ENCODE measurements around the gene BAMBI. TPM values are rescaled to one million over a fixed set of nuclear protein-coding genes. Genes with fewer than 3 reads are reported as not detected.

Gene BAMBI
- total and polyA plus RNA-seq, 9 donors = 28.6 to 138 (median 62.3) TPM

DNA sequence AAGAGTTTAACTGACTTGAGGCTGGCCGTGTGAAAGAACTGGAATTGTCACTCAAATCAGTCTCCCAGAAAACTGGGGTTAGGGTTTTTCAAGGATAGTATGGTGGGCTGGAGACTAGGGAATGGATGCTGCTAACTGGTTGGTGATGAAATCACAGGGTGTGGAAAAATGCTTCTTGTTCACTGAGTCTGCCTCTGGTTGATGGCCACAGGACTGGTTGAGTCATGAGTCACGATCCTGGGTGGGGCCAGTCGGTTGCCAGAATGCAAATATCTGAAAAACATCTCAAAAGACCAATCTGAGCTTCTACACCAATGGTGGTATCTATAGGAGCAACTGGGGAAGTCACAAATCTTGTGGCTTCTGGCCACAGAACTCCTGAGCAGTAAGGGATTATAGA, 16.3 kb upstream of the BAMBI start:
- Histone ChIP-seq H3K27ac (no peak overlapping the region), H3K4me3 (no peak overlapping the region), H3K36me3 (no peaks in the 10 kb centered on the region), H3K4me1 (ENCODE audit: insufficient read depth) (peaks cover 5% of the 10 kb centered on the region), H3K9me3 (no peaks in the 10 kb centered on the region), H3K27me3 (no peaks in the 10 kb centered on the region)
- no peak for TF ChIP-seq POLR2A (IDR thresholded peaks at IDR 0.05)
- no peak for TF ChIP-seq EP300 (IDR thresholded peaks at IDR 0.05)
- no peak for TF ChIP-seq CTCF (IDR thresholded peaks at IDR 0.05)
- intact Hi-C loops (cut with DNase I) = loop anchor here (5.0 to 10.0 kb wide), 4 partner anchors 474 to 784 kb away; no protein-coding TSS in a partner anchor
- 43 to 46% (median 45%) methylated on average over 3 of the region's 3 CpGs for WGBS, 3 donors
- DNase-seq = peak in 1 of 5 donors; percentile 50

- TF ChIP-seq CTCF (IDR thresholded peaks at IDR 0.05) = peak; percentile 88 to 94 (median 92)
- no peak for TF ChIP-seq EP300 (IDR thresholded peaks at IDR 0.05)
- Histone ChIP-seq H3K4me1 (ENCODE audit: insufficient read depth) (peaks cover 5% of the 10 kb centered on the region), H3K27me3 (no peaks in the 10 kb centered on the region), H3K27ac (peak overlapping the region in 1 of 2 donors; percentile 36), H3K36me3 (no peaks in the 10 kb centered on the region), H3K4me3 (no peak overlapping the region), H3K9me3 (no peaks in the 10 kb centered on the region)
- intact Hi-C loops (cut with DNase I) = loop anchor here (5.0 to 10.0 kb wide), 4 partner anchors 471 to 781 kb away; no protein-coding TSS in a partner anchor
- peak; percentile 83 to 90 (median 87) for DNase-seq
- WGBS, 3 donors = 1 to 3% (median 1%) methylated on average over 9 of the region's 9 CpGs
These were observed 13.5 kb upstream of the BAMBI start for GRCh38 chr10:28663576-28664368.

DNA sequence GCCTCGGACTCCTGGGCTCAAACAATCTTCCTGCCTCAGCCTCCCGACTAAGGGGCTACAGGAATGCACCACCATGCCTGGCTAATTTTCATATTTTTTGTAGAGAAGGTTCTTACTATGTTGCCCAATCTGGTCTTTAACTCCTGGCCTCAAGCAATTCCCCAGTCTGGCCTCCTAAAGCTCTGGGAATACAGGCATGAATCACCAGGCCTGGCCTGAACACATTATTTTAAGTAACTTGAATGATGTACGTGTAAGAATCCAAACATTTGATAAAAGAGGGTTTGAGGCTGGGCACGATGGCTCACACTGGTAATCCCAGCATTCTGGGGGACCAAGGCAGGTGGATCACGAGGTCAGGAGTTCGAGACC, 13.0 kb upstream of the BAMBI start:
- 37 to 49% (median 42%) methylated on average over 6 of the region's 6 CpGs for WGBS, 3 donors
- Histone ChIP-seq H3K9me3 (no peaks in the 10 kb centered on the region), H3K27ac (no peak overlapping the region), H3K36me3 (no peaks in the 10 kb centered on the region), H3K27me3 (no peaks in the 10 kb centered on the region), H3K4me1 (ENCODE audit: insufficient read depth) (peaks cover 7% of the 10 kb centered on the region), H3K4me3 (no peak overlapping the region)
- intact Hi-C loops (cut with DNase I) = loop anchor here (5.0 to 10.0 kb wide), 4 partner anchors 470 to 780 kb away; no protein-coding TSS in a partner anchor
- no peak for DNase-seq
- no peak for TF ChIP-seq POLR2A (IDR thresholded peaks at IDR 0.05)
- TF ChIP-seq EP300 (IDR thresholded peaks at IDR 0.05) = no peak
- TF ChIP-seq CTCF (IDR thresholded peaks at IDR 0.05) = no peak

GRCh38 chr10:28666751-28667467, 10.4 kb upstream of the BAMBI start:
- Histone ChIP-seq H3K36me3 (no peaks in the 10 kb centered on the region), H3K4me1 (ENCODE audit: insufficient read depth) (peaks cover 1% of the 10 kb centered on the region), H3K9me3 (no peaks in the 10 kb centered on the region), H3K27ac (no peak overlapping the region), H3K4me3 (no peak overlapping the region), H3K27me3 (no peaks in the 10 kb centered on the region)
- WGBS, 3 donors = 91 to 94% (median 94%) methylated on average over 12 of the region's 12 CpGs
- intact Hi-C loops (cut with DNase I) = loop anchor here in 1 of 4 donors (10.0 kb wide), 2 partner anchors 468 to 778 kb away; no protein-coding TSS in a partner anchor
- DNase-seq = no peak
- TF ChIP-seq POLR2A (IDR thresholded peaks at IDR 0.05) (no peak), EP300 (IDR thresholded peaks at IDR 0.05) (no peak), CTCF (IDR thresholded peaks at IDR 0.05) (no peak)

Data from ovary (tissue), 9 donors.